ENCODE measurements around the gene IMMT.

The IMMT gene

DNA sequence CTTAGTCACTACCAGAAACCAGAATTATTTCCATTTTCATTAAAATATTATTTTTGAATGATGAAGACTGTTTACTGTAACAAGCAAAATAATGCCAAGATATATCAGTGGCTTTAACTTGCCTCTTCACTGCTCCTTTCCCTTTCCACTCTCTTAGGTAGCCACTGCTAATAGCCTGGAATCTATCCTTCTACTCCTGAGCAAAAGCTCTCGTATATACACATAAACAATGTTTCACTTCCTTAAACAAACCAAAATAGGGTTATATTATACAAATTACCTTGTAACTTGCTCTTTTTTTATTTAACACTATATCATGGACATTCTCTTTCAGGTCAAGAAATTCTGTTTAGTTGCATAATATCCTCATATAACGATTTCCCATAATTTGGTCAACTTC, 20.8 kb downstream of the IMMT start:
- no peak overlapping the region for H3K27ac ChIP-seq
- H2AFZ ChIP-seq, result no peak overlapping the region
- H3K4me1 ChIP-seq, result peaks cover 6% of the 10 kb centered on the region
- H3K9me3 ChIP-seq (ENCODE audit: control insufficient read depth, low read length), result no peaks in the 10 kb centered on the region
- H3K36me3 ChIP-seq (ENCODE audit: control insufficient read depth, insufficient read depth, low read length), result no peaks in the 10 kb centered on the region
- H3K4me2 ChIP-seq (ENCODE audit: low read length), result no peak overlapping the region
- no peaks in the 10 kb centered on the region for H3K27me3 ChIP-seq (ENCODE audit: control insufficient read depth, insufficient read depth, low read length)
- no peak overlapping the region for H3K9ac ChIP-seq
- no peak overlapping the region for H3K4me3 ChIP-seq (ENCODE audit: low read depth, low read length)
- no peak for TF ChIP-seq CTCF (IDR thresholded peaks at IDR 0.05)
- H3K79me2 ChIP-seq, result peaks cover 35% of the 10 kb centered on the region

DNA sequence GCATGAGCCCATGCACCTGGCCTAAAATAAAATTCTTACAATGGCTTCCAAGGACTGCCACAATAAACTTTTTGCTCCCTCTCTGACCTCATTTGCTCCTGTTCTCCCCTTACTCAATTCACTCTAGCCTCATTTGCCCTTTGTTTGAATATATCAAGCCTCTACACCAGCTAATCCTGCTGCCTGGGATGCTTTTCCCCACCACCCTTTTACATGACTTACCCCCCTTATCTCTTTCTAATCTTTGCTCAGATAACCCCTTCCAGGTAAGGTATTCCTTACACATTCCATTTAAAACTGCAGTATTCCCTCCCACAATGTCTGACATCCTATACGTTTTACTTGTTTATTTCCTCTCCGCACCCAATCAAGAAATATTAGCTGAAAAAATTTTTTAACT, 22.7 kb downstream of the IMMT start:
- TF ChIP-seq CTCF (IDR thresholded peaks at IDR 0.05), result no peak
- no peak overlapping the region for H3K4me3 ChIP-seq (ENCODE audit: low read depth, low read length)
- H3K36me3 ChIP-seq (ENCODE audit: control insufficient read depth, insufficient read depth, low read length), result no peaks in the 10 kb centered on the region
- no peaks in the 10 kb centered on the region for H3K9me3 ChIP-seq (ENCODE audit: control insufficient read depth, low read length)
- H3K79me2 ChIP-seq, result peaks cover 25% of the 10 kb centered on the region
- no peak overlapping the region for H3K4me2 ChIP-seq (ENCODE audit: low read length)
- peaks cover 6% of the 10 kb centered on the region for H3K4me1 ChIP-seq
- H3K27ac ChIP-seq, result no peak overlapping the region
- H3K27me3 ChIP-seq (ENCODE audit: control insufficient read depth, insufficient read depth, low read length), result no peaks in the 10 kb centered on the region
- H2AFZ ChIP-seq, result no peak overlapping the region
- H3K9ac ChIP-seq, result no peak overlapping the region

DNA sequence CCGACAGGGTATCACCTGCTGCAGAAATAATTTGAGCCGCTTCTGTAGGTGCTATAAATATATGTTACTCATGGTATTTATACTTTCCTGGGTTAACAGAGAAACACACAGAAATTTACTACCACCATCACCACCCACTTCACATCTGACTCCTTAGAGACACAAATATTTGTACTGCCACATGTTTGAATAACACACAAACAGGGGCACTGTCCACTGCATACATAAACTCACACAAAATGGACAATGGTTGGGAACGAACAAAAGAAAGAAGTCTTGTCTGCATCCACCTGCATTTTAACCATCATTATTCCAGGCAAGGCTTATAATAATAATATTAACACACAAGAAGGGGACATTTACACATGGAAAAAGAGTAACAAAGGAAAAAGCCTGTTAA, 24.0 kb downstream of the IMMT start:
- Histone ChIP-seq H3K79me2 (peaks cover 15% of the 10 kb centered on the region), H3K27me3 (ENCODE audit: control insufficient read depth, insufficient read depth, low read length) (no peaks in the 10 kb centered on the region), H3K4me1 (peaks cover 5% of the 10 kb centered on the region), H3K4me2 (ENCODE audit: low read length) (no peak overlapping the region), H3K27ac (no peak overlapping the region), H3K4me3 (ENCODE audit: low read depth, low read length) (no peak overlapping the region), H3K9me3 (ENCODE audit: control insufficient read depth, low read length) (no peaks in the 10 kb centered on the region), H2AFZ (no peak overlapping the region), H3K36me3 (ENCODE audit: control insufficient read depth, insufficient read depth, low read length) (no peaks in the 10 kb centered on the region), H3K9ac (no peak overlapping the region)
- no peak for TF ChIP-seq CTCF (IDR thresholded peaks at IDR 0.05)

DNA sequence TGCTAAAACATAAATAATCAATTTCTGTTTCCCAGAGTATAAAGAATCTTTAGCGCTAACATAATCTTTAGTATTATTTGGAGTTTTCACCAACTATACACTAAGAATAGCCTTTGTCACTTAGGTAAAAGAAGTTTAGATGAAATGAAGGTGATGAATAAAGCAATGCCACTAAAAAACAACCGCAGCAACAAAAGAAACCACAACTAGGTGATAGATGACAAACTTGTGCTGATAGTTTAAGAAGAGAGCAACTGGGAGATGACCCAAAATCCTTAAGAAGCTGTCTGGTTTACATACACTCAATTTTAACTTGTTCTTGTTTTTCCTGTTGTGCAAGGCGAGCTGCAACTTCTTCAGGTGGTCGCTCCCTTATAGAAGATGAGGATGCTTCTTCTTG, 24.8 kb downstream of the IMMT start:
- no peak for TF ChIP-seq CTCF (IDR thresholded peaks at IDR 0.05)
- no peaks in the 10 kb centered on the region for H3K27me3 ChIP-seq (ENCODE audit: control insufficient read depth, insufficient read depth, low read length)
- H2AFZ ChIP-seq, result no peak overlapping the region
- no peaks in the 10 kb centered on the region for H3K36me3 ChIP-seq (ENCODE audit: control insufficient read depth, insufficient read depth, low read length)
- H3K27ac ChIP-seq, result no peak overlapping the region
- H3K4me2 ChIP-seq (ENCODE audit: low read length), result no peak overlapping the region
- no peaks in the 10 kb centered on the region for H3K4me1 ChIP-seq
- H3K4me3 ChIP-seq (ENCODE audit: low read depth, low read length), result no peak overlapping the region
- H3K79me2 ChIP-seq, result peaks cover 15% of the 10 kb centered on the region
- H3K9me3 ChIP-seq (ENCODE audit: control insufficient read depth, low read length), result no peaks in the 10 kb centered on the region
- no peak overlapping the region for H3K9ac ChIP-seq

DNA sequence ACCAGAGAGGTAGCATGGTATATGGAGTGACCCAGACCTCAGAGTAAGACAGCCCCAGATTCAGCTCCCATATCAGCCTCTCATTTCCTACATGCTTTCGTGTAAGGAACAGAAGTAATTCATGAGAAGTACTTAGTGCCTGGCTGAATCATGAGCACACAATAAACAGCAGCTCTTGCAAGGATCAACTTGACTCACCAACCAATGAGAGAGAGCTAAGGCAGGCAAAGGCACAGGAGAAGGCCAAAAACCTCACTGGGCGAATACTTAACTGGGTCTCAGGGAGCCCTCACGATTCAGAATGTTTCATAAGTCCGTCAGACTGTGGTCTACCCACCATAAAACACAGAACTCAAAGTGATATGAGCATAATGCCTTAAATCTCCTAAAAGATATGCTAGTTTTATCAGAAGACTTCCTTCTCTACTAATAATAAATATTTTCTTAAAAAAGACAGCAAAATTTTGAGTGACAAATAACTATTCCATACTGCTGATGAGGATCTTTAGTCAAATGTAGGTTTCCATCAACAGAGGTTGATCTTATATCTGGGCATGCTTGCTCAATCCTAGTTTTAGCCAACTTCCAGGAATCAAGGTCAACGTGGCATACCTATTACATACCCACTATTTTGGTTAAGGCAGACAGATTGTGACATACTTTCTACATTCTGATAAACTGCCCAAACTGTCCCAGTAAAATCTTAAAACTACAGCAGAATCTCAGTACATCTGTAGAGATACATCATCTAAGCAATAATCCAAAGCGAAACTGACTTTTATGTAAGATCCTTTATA, 34.9 kb downstream of the IMMT start:
- no peak overlapping the region for H2AFZ ChIP-seq
- no peaks in the 10 kb centered on the region for H3K36me3 ChIP-seq (ENCODE audit: control insufficient read depth, insufficient read depth, low read length)
- H3K9me3 ChIP-seq (ENCODE audit: control insufficient read depth, low read length), result no peaks in the 10 kb centered on the region
- H3K27me3 ChIP-seq (ENCODE audit: control insufficient read depth, insufficient read depth, low read length), result no peaks in the 10 kb centered on the region
- TF ChIP-seq CTCF (IDR thresholded peaks at IDR 0.05), result no peak
- H3K4me3 ChIP-seq (ENCODE audit: low read depth, low read length), result no peak overlapping the region
- no peak overlapping the region for H3K27ac ChIP-seq
- H3K4me1 ChIP-seq, result no peaks in the 10 kb centered on the region
- no peak overlapping the region for H3K9ac ChIP-seq
- peaks cover 5% of the 10 kb centered on the region for H3K79me2 ChIP-seq
- H3K4me2 ChIP-seq (ENCODE audit: low read length), result no peak overlapping the region

Data from parathyroid adenoma (tissue), 2 donors.